CD4-positive, alpha-beta T cell treated with Interleukin-4 for 4 hours (primary cell): Measurements from ENCODE around the gene SLC9C1.
A peak's percentile ranks its signal among the peaks of the same experiment; 100 is the strongest.
"Not testable (repeated sequence)": the region's sequence is repeated elsewhere in the genome, so short reads cannot be mapped to it uniquely, and the experiment has no call there.

Source experiments
- DNase-seq: peaks from one replicate; pipeline ENCODE4 v3.0.0-alpha.2; 2020

Gene SLC9C1

DNA sequence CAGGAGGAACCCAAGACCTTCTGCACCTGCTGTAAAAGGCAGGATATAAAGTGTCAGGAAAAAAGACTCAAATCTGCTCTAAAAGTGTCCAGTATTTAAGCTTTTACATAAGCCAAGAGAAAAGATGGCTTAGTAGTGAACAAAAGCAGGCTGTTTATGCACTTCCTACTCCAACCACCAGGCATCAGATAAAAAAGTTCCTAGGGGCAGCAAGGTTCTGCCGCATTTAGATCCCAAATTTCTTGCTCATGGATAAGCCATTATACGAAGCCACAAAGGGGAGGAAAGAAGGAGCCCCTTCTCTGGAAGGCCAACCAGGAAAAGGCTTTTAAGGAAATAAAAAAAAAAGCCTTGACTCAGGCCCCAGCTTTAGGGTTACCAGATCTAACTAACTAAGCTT lies 10.6 kb upstream of the SLC9C1 start:
- DNase-seq = no peak

DNA sequence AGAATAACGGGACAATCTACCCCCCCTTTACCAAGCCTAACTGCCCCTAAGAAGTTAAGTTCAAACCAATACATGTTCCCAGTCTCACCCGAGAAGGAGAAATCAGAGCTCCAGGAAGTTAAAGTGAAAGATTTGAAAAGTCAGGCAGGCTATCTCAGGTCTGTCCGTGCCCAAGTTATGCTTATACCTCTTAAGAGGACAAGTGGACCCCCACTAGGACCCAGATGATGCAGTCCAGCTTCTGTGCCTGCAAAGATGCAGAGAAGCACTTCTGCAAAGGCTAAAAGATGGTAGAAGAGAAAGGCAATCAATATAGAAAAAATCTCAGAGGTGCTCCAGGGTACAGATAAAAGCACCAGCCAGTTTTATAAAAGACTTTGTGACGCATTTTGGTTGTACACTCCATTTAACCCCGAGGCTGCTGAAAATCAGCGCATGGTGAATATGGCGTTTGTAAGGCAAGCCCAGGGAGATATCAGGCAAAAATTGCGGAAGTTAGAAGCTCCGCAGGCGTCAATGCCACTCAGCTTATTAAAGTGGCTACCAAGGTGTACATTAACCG lies 9.8 kb upstream of the SLC9C1 start:
- DNase-seq = peak; percentile 8

DNA sequence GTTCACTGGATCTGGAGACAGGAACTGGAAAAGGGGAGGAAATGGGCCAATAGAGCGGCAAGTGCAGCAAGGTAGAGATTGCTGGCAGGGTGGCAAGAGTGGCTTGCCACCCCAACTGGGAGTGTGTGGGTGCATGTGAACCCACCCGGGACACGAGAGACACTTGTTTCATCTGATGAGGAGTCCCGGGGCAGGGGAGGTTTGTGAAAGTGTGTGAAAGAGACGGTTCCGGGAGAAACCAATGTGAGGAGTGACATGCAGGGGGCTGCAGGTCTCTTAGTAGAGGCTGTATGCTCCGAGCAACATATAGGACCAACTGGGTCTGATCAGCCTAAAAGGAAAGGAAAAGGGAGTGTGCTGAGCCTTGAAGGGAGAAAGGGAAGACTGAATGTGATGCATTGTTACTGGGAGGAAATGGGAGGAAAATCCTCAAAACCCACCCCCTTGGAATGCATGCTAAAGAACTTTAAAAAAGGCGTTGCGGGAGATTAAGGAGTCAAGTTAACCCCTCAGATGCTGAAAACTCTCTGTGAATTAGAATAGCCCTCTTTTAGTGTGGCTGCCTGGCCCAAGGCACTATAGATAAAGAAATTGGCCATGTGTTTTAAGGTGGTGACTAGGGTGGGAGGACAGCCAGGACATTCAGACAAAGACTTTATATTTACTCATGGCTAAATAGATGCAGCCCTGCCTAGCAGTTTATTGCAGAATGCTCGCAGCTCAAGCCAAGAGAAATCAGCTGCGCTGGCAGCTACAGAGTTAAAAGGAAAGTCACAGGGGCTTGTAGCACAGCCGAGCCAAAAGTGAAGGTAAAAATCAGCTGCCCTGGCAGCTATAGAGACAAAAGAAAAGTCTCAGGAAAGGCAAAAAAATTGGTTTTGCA lies 9.1 kb upstream of the SLC9C1 start:
- no peak for DNase-seq

DNA sequence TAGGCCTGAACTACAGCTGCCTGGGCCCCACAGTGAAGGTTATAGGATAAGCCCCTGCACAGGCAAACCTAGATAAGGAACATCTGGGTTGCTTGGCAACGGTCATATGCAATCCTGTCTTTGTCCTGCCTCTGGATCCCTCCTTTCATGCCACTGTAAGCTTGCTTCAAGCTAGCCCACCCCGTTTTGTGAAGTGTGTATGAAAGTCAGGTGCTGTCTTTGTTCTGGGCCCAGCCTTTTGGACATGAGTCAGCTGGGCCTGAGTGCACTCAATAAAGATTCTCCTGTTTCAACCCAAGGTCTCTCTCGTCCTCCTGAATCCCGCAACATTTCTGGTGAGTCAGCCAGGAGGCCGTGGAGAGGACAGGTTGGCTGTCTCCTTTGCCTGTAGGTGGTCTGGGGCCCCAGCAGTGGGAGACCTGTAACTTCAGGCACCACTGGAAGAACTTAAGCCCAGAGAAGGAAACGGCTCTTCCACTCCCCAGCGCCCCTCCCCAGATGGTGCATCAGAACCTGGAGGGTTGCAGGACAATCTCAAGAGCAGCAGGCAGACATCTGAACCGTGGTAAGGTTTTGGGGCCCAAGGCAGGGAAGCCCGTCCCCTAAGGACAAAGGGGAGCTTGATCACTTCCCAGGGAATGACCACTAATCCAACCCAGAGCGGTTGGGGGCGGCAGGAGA lies 8.3 kb upstream of the SLC9C1 start:
- DNase-seq = no peak

DNA sequence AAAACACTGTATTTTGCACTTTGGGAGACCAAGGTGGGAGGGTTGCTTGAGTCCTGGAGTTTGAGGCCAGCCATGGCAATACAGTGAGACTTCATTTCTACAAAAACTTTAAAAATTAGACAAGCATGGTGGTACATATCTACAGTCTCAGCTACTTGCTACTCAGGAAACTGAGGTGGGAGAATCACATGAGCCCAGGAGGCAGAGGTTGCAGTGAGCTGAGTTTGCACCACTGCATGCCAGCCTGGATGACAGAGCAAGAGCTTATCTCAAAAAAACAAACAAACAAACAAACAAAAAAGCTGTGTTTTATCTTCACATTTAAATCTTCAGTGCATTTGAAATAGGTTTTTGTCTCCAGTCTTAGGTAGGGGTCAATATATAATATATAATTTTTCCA lies 4.8 kb upstream of the SLC9C1 start:
- no peak for DNase-seq

DNA sequence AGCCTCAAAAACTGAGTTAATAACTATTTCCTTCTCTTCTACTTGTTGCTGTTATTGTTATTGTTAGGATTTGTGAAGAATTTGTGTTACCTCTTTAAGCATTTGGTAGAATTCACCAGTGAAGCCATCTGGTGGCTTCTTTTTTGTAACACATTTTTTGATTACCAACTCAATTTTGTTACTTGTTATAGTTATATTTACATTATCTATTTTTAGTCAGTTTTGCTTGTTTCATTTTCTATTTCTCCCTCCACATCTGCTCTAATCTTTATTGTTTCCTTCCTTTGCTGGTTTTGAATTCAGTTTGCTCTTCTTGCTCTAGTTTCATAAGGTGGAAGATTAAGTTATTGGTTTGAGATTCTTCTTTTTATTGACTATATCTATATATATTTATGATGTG lies 3.7 kb upstream of the SLC9C1 start:
- no peak for DNase-seq

DNA sequence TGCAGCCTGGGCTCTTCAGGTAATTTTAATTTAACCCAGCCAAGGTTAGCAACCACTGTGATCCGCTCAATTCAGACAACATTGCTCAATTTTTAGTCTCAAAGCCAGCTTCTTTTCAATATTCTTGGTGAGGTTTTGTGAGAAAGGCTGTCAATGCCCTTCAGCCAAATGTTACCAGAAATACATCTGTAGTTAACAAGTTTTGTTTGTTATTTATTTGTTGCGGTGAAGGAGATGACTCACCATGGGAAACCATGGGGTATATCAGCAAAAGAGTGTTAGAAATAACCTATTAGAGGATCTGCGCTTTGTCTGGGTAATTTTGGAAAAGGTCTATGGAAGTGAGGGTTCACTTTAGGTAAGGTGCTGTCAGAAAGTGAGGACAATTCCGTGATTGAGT lies 5.0 kb downstream of the SLC9C1 start:
- DNase-seq = no peak

DNA sequence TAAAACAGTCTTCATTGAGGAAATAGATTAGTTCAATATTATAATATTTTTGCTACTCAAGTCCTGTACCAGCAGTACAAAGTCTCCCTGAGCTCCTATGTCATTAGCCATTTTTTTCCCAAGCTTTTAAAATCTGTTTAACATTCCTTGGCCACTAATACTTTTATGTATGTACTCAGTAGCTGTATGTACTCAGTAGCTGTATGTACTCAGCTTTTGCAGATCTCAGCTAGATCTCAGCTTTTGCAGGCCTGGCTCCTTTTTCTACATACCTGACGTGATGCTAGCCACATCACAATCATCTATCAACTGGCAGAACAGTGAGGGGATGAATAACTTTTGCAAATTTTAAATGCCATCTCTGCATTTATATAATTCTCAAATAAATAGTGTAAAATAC lies 13.8 kb downstream of the SLC9C1 start:
- DNase-seq = no peak

DNA sequence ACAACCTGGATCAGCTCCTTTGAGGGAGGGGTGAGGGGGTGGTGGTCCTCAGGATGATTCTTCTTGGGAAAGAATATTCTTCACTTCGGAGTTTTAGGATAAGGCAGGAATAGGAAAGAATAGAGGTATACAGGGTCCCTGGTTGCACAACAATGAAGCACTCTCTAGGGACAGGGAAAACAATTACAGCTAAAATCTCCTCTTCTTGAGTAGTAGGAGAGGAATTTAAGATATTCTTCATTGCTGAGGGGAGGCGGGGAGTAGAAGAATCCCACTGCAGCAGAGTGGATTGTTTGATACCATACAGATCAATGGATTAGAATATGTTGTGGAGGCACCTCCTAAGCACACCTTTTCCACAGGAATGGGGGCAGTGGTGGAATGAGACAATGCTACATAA lies 20.5 kb downstream of the SLC9C1 start:
- no peak for DNase-seq

DNA sequence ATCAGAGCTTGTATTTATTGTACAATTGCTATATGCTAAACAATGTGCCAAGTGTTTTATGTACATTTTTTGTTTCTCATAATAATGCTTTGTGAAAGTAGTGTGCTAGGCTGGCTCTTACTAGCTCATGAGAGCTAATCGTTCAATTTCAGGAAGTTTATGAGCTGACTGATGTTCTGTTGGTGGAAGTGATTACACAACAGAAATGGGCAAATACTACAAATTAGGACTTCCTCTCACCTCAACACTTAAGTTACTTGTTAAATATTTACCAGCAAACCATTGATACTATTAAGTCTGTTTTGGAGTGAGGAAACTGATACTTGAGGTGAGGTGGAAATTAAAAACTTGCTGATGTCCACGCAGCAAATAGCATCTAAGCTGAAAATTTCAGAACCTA lies 32.3 kb downstream of the SLC9C1 start:
- no peak for DNase-seq

DNA sequence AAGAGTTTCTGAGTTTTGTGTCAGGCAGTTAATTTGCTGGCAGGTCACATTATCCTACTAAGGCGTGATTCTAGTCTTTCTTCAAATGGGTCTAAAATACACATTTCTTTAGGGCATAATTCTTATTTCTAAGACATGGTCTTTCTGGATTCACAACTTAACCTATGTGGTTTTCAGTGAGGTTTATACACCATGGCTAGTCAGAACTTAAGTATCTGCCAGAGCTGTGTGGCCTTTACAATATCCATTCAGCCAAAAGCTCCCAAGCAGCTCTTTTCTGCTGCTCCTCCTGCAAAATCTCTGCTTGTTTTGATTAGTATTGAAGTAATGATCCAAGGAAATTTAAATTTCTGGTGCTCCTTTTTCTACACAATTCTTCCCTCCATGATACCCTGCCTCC lies 33.5 kb downstream of the SLC9C1 start:
- DNase-seq = no peak

DNA sequence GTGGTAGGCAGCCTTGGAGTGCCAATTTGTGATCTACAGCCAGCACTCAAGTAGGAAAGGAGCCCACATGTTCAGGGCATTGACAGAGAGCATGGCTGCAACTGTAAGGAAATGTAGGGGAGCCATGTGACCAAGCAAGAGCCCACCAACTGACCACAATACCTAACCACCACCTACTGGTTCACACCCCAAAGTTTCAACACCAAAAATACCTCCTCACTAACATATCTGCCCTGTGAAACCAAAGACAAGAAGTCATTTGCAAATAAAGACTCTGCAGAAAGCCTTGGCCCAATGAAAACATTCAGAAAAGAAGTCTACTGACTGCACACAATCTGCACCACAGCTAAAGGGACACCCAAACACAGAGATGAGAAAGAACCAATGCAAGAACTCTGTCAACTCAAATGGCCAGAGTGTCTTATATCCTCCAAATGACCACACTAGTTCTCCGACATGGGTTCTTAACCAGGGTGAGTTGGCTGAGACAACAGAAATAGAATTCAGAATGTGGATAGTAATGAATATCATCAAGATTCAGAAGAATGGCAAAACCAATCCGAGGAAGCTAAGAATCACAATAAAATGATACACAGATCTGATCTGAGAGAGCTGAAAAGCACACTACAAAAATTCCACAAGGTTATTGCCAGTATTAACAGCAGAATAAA lies 40.6 kb downstream of the SLC9C1 start:
- DNase-seq = no peak

DNA sequence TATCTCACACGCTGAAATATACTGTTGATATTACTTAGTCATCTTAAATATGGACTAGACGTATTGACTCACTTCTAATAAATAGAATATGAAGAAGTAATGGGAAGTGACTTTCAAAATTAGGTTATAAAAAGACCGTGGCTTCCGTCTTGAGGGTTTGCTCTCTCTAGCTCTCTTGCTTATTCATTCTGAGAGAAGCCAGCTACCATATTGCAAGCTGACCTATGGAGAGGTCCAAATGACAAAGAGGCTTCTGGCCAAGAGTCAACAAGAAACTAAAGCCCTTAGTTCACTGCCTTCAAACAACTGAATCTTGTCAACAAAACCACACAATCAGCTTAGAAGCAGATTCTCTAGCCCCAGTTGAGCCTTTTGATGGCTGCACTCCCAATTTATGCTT lies 46.1 kb downstream of the SLC9C1 start:
- no peak for DNase-seq

DNA sequence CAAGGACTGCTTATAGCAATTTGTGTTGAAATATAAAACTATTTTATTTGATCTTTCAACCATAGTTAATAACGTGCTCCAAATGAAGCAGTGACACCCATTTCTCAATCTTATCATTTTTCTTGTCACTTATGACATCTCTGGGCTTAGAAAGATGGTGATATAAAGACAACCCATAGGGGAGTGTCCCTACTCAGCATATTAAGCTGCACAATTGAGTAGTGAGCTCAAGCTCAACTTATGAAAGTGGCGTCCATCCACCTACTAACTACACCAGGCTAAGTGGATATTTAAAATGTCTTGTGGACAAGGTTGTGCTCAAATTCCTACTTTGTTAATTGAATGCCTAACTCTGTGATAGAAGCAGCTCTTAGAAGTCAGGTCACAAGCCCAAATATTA lies 46.7 kb downstream of the SLC9C1 start:
- no peak for DNase-seq

DNA sequence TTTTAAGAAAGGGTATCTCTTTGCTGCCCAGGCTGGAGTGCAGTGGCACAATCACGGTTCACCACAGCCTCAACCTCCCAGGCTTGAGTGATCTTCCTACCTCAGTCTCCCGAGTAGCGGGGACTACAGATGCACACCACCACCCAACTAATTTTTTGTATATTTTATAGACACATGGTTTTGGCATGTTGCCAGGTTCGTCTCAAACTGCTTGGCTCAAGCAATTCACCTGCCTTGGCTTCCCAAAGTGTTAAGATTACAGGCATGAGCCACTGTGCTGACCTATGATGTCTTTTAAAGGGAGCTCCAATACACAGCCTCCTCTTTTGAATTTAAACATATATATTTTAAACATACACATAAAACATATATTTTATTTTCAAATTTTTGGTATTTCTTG lies 60.9 kb downstream of the SLC9C1 start:
- DNase-seq = no peak

DNA sequence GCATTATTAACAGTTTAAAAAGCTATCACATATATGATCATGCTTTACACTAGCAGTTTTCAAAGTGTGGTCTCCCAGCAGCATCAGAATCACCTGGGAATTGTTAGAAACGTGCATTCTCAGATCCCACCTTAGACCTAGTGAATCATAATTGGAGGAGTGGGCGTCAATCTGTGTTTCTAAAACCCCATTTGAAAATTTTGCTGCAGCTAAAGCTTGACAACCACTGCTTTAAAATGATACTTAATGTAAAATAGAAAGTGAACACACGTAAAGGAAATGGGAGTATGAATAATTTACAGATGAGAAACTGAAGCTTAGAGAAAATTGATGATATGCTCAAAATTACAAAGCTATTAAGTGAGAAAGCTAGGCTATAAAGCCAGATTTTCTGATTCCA lies 62.3 kb downstream of the SLC9C1 start:
- DNase-seq = no peak

DNA sequence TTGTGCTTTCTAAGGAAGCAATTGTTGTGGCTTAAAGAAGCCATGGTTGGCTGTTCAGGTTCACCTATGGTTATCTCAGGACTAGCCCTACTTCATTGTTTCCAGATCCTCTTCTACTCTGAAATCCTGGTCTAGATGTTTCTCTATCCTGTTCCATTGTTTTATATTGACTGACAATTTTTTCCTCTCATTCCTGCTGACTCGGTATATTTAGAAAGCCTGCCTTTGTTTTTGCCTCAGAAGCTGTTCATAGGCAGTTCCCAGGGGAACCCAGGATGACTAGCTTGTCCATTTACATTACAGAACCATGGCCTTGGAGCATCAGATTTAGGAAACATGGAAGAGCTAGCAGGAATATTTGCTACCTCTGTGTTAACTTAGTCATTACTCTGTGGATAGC lies 64.0 kb downstream of the SLC9C1 start:
- no peak for DNase-seq

DNA sequence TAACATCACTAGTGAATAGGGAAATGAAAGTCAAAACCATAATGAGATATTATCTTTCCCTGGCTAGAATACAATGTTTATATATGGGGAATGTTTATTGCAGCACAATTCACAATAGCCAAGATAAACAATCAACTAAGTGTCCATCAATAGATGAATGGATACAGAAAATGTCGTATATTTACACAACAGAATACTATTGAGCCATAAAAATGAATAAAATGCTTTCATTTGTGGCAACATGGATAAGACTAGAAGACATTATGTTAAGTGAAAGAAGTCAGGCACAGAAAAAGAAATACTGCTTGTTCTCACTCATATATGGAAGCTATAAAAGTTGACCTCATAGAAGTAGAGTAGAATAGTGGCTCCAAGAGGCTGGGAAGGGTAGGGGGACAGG lies 65.2 kb downstream of the SLC9C1 start:
- DNase-seq = no peak

DNA sequence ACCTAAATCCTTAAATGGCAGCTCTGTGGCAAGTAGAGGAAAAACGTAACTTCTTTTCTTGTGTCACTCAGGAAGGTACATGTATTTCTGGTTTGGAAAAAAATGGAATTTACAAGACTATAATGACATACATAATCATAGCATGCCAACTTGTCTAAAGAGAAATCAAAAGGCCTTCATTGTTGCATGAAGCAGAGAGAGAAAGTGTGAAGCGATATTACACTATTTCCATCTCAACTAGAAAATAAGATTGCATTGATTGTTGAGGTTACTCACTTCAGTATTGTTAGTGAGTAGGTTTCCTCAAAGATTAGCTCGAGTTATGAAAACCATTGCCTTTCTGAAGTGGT lies 93.7 kb downstream of the SLC9C1 start:
- DNase-seq = no peak

DNA sequence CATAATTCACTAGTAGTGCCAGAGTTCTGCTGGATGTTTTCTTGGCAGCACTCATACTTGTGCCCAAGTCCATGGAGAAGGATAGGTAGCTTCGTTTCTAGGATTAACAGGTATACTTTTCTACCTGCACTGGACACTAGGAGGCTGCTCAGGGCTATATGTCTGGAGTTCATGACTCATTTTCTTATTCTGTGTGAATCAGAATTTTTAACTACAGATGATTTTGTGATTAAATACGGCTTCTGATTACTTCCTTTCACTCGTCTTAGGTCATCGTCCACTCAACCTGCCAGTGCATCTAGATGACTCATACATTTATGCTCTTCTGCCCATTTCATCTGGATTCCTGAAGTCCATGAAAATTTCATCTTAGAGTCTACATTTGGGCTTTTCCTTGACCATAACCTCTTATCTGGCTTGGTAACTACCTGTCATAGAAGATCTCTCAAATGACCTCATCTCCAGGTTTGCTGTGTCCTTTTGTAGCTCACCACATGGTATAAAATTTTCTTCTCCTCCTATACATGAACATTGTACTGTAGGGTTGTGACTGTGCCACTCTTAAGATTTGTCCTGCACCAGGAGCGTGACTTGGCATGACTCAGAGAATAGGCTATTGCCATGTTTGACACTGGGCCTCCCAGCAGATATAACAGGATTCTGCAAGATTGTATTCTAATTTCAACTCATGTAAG lies 94.2 kb downstream of the SLC9C1 start:
- DNase-seq = no peak

DNA sequence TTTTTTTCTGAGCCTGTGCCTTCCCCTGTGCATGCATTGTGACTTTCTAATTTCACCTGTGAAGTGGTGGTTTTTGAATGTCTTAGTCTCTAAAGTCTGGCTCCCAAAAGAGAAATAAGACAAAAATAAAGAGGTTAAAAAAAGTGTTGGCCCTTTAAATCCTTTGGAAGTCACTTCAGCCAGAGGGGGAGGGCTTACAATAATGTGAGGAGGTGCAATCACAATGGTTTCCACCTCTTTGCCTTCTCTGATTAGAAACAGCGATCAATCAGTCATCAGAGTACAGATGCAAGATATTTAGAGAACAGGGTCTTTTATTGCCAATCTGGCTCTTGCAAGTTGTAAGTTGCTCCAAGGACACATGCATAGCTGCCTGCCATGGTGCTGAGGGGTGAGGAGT lies 96.9 kb downstream of the SLC9C1 start:
- DNase-seq = no peak

DNA sequence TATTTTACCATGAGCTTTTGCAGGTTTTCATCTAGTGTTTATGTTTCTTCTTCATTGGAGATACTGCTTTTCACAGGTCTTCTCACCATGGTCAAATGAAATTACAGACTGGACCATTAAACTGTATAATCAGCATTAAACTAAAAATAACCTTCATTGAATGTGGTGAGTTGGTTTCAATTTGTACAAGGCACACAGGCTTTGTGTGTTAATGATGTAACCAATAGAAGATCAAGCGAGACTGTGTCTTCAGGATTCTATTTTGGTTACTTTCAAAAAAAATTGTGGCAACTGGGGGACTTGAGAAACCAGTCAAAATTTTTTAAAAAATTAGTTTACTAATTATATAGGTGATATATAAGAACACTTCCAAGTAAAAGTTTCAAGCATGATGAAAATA lies 106.7 kb downstream of the SLC9C1 start:
- no peak for DNase-seq

DNA sequence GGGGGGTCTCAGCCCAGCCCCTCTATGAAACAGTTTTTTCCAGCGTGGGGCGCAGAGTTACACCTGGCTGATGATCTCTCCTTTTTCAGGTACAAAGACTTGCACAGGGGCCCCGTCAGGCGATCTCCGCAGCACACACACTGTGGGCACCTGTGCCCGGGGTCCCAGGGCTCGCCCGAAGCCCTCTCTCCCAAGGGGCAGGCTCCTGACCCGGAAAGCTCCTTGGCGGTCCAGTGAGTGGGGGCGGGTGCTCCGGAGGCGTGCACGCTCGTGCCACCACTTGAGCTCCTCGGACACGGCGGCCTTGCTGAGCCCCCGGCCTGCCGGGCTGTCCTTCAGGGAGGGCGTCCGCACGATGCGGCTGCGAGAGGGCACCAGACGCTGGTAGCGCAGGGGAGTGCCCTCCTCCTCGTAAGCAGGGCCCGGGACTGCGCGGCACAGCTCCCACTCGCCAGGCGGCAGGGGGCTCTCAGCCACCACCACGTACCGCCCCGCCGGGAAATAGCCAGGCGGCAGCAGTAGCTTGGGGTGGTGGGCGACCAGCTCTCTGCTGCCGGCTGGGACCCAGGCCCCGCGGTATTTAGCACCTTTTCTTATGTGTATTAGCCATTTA lies 108.5 kb downstream of the SLC9C1 start:
- not testable (repeated sequence) for DNase-seq
